Muscle layer of duodenum (tissue), 2 donors: Measurements from ENCODE around the gene SLC4A3.
A peak's percentile ranks its signal among the peaks of the same experiment; 100 is the strongest.

Experiments used
- H3K27ac ChIP-seq: one replicate; pipeline ENCODE4 v1.7.0; 2013; ENCODE audit warnings: mild to moderate bottlenecking, low read length
- H3K27me3 ChIP-seq: one replicate; pipeline ENCODE4 v1.7.0; 2013; ENCODE audit warnings: low read depth, mild to moderate bottlenecking, control low read depth, low read length
- H3K36me3 ChIP-seq, 2 donors: one replicate each; pipeline ENCODE4 v1.7.0; 2013; ENCODE audit warnings: low read length in 2 of 2, control low read depth in 1 of 2, mild to moderate bottlenecking in 1 of 2; ENCODE audit not compliant: insufficient read depth in 2 of 2, control insufficient read depth in 1 of 2
- H3K4me1 ChIP-seq, 2 donors: one replicate each; pipeline ENCODE4 v1.7.0; 2013; ENCODE audit warnings: low read length in 2 of 2, mild to moderate bottlenecking in 2 of 2, control low read depth in 1 of 2, moderate library complexity in 1 of 2; ENCODE audit not compliant: insufficient read depth in 2 of 2, control insufficient read depth in 1 of 2
- H3K4me3 ChIP-seq, 2 donors: one replicate each; pipeline ENCODE4 v1.7.0; 2013; ENCODE audit warnings: low read length in 2 of 2, low read depth in 1 of 2, mild to moderate bottlenecking in 1 of 2
- H3K9me3 ChIP-seq, 2 donors: one replicate each; pipeline ENCODE4 v1.7.0; 2013; ENCODE audit warnings: low read length in 2 of 2, control low read depth in 1 of 2, mild to moderate bottlenecking in 1 of 2; ENCODE audit not compliant: control insufficient read depth in 1 of 2
- donor health status: healthy.

The SLC4A3 gene

GRCh38 chr2:219627103-219628100 lies at the start of gene SLC4A3:
SLC4A3 (plus strand) TSS chr2:219627630; CDS start chr2:219627993, 363 bp downstream.
- peaks cover 5% of the 10 kb centered on the region for H3K27me3 ChIP-seq
- H3K4me1 ChIP-seq: peaks cover 0 to 7% of the 10 kb centered on the region in 2 donors
- H3K4me3 ChIP-seq: peak within 1 kb of the TSS in 1 of 2 donors; percentile 60
- H3K27ac ChIP-seq: no peak within 1 kb of the TSS
- H3K36me3 ChIP-seq: no peaks in the 10 kb centered on the region
- no peaks in the 10 kb centered on the region for H3K9me3 ChIP-seq

GRCh38 chr2:219578811-219579613 lies 48.4 kb upstream of the SLC4A3 start:
- Histone ChIP-seq H3K27me3 (no peaks in the 10 kb centered on the region), H3K27ac (no peak overlapping the region), H3K36me3 (no peaks in the 10 kb centered on the region), H3K4me3 (no peak overlapping the region), H3K4me1 (no peaks in the 10 kb centered on the region), H3K9me3 (no peaks in the 10 kb centered on the region)

GRCh38 chr2:219581346-219581745 lies 46.1 kb upstream of the SLC4A3 start:
- Histone ChIP-seq H3K27me3 (no peaks in the 10 kb centered on the region), H3K4me3 (no peak overlapping the region), H3K36me3 (no peaks in the 10 kb centered on the region), H3K27ac (no peak overlapping the region), H3K9me3 (no peaks in the 10 kb centered on the region), H3K4me1 (no peaks in the 10 kb centered on the region)

GRCh38 chr2:219591091-219591490 lies 36.3 kb upstream of the SLC4A3 start:
- Histone ChIP-seq H3K27ac (no peak overlapping the region), H3K4me1 (no peaks in the 10 kb centered on the region), H3K4me3 (no peak overlapping the region)

GRCh38 chr2:219592736-219593135 lies 34.7 kb upstream of the SLC4A3 start:
- H3K4me3 ChIP-seq: no peak overlapping the region
- H3K9me3 ChIP-seq: no peaks in the 10 kb centered on the region
- H3K27ac ChIP-seq: no peak overlapping the region
- H3K36me3 ChIP-seq: no peaks in the 10 kb centered on the region
- H3K4me1 ChIP-seq: no peaks in the 10 kb centered on the region
- no peaks in the 10 kb centered on the region for H3K27me3 ChIP-seq

More at GRCh38 chr2:219591091-219591490, 36.3 kb upstream of the SLC4A3 start:
- Histone ChIP-seq H3K36me3 (no peaks in the 10 kb centered on the region), H3K27me3 (no peaks in the 10 kb centered on the region), H3K9me3 (no peaks in the 10 kb centered on the region)

- Histone ChIP-seq H3K4me3 (no peak overlapping the region), H3K36me3 (no peaks in the 10 kb centered on the region), H3K9me3 (no peaks in the 10 kb centered on the region), H3K4me1 (peaks cover 0 to under 1% of the 10 kb centered on the region in 2 donors), H3K27ac (no peak overlapping the region), H3K27me3 (no peaks in the 10 kb centered on the region)
Measured at GRCh38 chr2:219593154-219593553, 34.3 kb upstream of the SLC4A3 start.

- Histone ChIP-seq H3K4me3 (no peak overlapping the region), H3K27ac (no peak overlapping the region), H3K36me3 (no peaks in the 10 kb centered on the region), H3K4me1 (peaks cover 0 to 7% of the 10 kb centered on the region in 2 donors), H3K27me3 (no peaks in the 10 kb centered on the region), H3K9me3 (no peaks in the 10 kb centered on the region)
Measured at GRCh38 chr2:219595256-219595655, 32.2 kb upstream of the SLC4A3 start.

GRCh38 chr2:219596954-219597551 lies 30.4 kb upstream of the SLC4A3 start:
- Histone ChIP-seq H3K4me1 (peaks cover 0 to 7% of the 10 kb centered on the region in 2 donors), H3K4me3 (peak overlapping the region; percentile 81 to 92), H3K9me3 (no peaks in the 10 kb centered on the region), H3K27ac (peak overlapping the region; percentile 96), H3K27me3 (no peaks in the 10 kb centered on the region), H3K36me3 (peaks cover 10 to 11% of the 10 kb centered on the region in 2 donors)

- H3K9me3 ChIP-seq: no peaks in the 10 kb centered on the region
- peaks cover 0 to 7% of the 10 kb centered on the region in 2 donors for H3K4me1 ChIP-seq
- H3K27ac ChIP-seq: peak within 1 kb of the TSS; percentile 96
- H3K4me3 ChIP-seq: peak within 1 kb of the TSS; percentile 81 to 92
- peaks cover 14 to 17% of the 10 kb centered on the region in 2 donors for H3K36me3 ChIP-seq
- no peaks in the 10 kb centered on the region for H3K27me3 ChIP-seq
Measured at GRCh38 chr2:219597552-219598307, 29.7 kb upstream of the SLC4A3 start, which contains the start of gene STK11IP. STK11IP (plus strand) TSS chr2:219597857; CDS start chr2:219598120, 263 bp downstream.

- Histone ChIP-seq H3K27me3 (no peaks in the 10 kb centered on the region), H3K9me3 (no peaks in the 10 kb centered on the region), H3K4me1 (peaks cover 0 to 7% of the 10 kb centered on the region in 2 donors), H3K36me3 (peaks cover 14 to 22% of the 10 kb centered on the region in 2 donors), H3K27ac (peak overlapping the region; percentile 96), H3K4me3 (peak overlapping the region; percentile 81 to 92)
Measured at GRCh38 chr2:219598308-219599078, 28.9 kb upstream of the SLC4A3 start.
